Measurements from ENCODE around the gene MORF4L1.
"Not testable (repeated sequence)": the region's sequence is repeated elsewhere in the genome, so short reads cannot be mapped to it uniquely, and the experiment has no call there.

MORF4L1 gene

DNA sequence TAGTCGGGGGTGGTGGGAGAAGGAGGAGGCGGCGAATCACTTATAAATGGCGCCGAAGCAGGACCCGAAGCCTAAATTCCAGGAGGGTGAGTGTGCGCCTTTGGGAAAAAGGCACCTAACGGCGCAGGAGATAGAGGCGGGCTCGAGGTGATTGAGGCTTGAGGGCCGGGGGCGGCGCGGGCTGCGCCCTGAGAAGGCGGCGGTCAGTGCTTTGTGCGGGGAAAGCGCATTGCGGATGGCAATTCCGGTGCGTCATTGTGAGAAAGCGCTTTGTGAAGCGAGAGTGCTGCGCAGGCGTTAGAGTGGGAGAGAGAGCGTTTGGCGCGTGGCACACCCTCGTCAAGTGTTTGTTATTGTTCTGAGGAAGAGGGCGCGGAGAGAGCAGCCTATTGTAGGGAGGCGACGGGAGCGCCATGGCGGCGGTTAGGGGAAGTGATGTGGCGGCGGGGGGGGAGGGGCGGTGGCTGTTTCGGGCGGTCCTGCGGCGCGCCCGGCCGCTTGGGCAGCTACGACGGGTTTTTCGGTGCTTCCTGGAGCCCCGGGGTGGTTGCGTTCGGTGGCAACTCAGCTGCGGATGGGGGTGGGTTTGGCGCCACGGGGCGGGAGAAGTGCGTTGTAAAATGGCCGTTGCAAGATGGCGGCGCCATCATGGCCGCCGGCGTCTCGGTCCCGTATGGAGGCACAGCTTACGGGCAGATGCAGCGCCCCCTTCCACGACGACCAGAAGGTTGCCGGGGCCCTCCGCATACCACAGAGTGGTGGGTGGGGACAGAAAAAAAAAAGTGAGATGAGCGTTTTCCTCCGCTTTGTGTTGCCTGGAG, 492 bp downstream of the MORF4L1 start:
- peak overlapping the region; percentile 94 for H3K4me3 ChIP-seq (ENCODE audit: low read depth, low read length)
- no peaks in the 10 kb centered on the region for H3K9me3 ChIP-seq
- peaks cover 8% of the 10 kb centered on the region for H3K36me3 ChIP-seq
- TF ChIP-seq, protein P1, sequence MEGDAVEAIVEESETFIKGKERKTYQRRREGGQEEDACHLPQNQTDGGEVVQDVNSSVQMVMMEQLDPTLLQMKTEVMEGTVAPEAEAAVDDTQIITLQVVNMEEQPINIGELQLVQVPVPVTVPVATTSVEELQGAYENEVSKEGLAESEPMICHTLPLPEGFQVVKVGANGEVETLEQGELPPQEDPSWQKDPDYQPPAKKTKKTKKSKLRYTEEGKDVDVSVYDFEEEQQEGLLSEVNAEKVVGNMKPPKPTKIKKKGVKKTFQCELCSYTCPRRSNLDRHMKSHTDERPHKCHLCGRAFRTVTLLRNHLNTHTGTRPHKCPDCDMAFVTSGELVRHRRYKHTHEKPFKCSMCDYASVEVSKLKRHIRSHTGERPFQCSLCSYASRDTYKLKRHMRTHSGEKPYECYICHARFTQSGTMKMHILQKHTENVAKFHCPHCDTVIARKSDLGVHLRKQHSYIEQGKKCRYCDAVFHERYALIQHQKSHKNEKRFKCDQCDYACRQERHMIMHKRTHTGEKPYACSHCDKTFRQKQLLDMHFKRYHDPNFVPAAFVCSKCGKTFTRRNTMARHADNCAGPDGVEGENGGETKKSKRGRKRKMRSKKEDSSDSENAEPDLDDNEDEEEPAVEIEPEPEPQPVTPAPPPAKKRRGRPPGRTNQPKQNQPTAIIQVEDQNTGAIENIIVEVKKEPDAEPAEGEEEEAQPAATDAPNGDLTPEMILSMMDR (IDR thresholded peaks at IDR 0.05; ENCODE audit: low read depth, low read length): peak; percentile 63
- DNase-seq: peak; percentile 96
- no peaks in the 10 kb centered on the region for H3K27me3 ChIP-seq
- H3K4me1 ChIP-seq: no peaks in the 10 kb centered on the region

DNA sequence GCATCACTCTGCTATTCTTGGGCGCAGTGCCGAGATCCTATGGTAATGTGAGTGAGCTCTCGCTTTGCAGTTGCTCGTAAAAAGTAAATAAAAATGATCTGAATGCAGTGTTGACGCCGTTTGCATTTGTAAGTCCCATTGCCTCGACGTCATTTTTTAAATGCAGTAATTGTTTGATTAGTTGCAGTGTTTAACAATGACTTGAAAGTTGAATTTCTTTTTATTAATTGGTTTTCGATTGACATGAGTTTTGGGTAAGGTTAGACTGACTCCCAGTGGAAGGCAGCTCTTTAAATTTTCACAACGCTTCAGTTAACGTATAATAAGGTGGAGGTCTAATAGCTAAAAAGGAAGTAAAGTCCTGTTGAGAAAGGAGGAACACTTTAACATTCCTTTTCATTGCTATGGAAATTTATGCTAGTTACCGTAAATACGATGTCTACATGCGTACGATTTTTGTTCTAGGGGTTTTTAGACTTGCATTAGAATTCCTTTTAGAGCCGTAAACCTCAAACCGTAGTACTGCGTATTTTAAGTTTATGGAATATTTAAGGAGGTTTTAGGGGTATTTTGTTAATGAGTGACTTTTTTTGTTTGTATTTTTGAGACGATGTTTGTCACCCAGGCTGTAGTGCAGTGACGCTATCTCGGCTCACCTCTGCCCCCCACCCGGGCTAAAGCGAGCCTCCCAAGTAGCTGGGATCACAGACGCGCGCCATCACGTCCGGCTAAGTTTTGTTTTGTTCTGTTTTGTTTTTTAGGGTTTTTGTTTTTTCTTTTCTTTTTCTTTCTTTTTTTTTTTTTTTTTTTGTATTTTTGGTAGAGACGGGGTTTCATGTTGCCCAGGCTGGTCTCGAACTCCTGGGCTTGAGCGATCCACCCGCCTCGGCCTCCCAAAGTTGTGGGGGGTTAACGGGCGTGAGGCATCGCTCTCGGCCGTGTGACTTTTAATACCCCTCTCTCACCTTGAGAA, 1.4 kb downstream of the MORF4L1 start:
- Histone ChIP-seq H3K9me3 (no peaks in the 10 kb centered on the region), H3K4me3 (ENCODE audit: low read depth, low read length) (peak overlapping the region; percentile 94), H3K27me3 (no peaks in the 10 kb centered on the region), H3K36me3 (peaks cover 8% of the 10 kb centered on the region), H3K4me1 (no peaks in the 10 kb centered on the region)
- TF ChIP-seq, protein P1 (IDR thresholded peaks at IDR 0.05; ENCODE audit: low read depth, low read length): no peak; the same call in 1 of the 2 replicates
- no peak for DNase-seq

DNA sequence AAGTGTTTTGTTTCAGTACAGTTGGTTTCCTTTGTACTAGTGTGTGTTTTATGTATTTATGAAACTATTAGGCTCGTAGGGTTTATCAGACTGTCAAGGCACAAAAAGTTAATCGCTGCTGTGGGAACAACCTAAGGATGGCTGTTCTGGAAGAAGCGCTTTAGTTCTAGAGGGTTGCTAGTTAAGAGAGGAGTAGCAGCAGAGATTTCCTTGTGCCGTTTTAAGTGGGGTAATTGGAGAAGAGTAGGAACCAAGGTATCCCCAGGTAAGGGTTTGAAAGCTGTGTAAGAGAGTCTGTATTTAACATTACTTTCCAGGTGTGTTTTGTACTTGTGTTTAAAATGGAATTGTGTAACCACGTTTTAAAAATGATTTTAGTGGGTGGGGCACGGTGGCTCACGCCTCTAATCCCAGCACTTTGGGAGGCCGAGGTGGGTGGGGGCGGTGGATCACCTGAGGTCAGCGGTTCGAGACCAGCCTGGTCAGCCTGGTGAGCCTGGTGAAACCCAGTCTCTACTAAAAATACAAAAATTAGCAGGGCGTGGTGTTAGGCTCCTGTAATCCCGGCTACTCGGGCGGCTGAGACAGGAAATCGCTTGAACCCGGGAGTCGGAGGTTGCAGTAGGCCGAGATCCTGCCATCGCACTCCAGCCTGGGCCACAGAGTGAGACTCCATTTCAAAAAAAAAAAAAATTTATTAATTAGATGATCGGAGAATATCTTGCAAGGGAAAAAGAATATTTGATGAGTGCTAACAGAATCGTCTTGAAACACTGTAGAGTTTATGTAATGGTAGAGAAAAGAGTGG, 2.6 kb downstream of the MORF4L1 start:
- H3K9me3 ChIP-seq: no peaks in the 10 kb centered on the region
- H3K36me3 ChIP-seq: peaks cover 14% of the 10 kb centered on the region
- H3K4me1 ChIP-seq: no peaks in the 10 kb centered on the region
- H3K4me3 ChIP-seq (ENCODE audit: low read depth, low read length): peak overlapping the region; percentile 94
- no peaks in the 10 kb centered on the region for H3K27me3 ChIP-seq
- TF ChIP-seq, protein P1 (IDR thresholded peaks at IDR 0.05; ENCODE audit: low read depth, low read length): no peak
- DNase-seq: no peak

DNA sequence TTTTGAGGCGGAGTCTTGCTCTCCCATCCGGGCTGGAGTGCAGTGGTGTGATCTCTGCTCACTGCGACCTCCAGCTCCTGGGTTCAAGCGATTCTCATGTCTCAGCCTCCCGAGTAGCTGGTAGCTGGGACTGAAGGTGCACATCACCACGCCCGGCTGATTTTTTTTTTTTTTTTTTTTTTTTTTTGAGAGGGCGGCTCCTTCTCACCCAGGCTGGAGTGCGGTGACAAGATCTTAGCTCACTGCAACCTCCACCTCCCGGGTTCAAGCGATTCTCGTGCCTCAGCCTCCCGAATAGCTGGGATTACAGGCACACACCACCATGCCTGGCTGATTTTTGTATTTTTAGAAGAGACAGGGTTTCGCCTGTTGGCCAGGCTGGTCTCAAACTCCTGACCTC, 4.3 kb downstream of the MORF4L1 start:
- not testable (repeated sequence) for DNase-seq; H3K9me3 ChIP-seq; H3K4me3 ChIP-seq (ENCODE audit: low read depth, low read length); H3K4me1 ChIP-seq; H3K27me3 ChIP-seq
- peaks cover 28% of the 10 kb centered on the region for H3K36me3 ChIP-seq

DNA sequence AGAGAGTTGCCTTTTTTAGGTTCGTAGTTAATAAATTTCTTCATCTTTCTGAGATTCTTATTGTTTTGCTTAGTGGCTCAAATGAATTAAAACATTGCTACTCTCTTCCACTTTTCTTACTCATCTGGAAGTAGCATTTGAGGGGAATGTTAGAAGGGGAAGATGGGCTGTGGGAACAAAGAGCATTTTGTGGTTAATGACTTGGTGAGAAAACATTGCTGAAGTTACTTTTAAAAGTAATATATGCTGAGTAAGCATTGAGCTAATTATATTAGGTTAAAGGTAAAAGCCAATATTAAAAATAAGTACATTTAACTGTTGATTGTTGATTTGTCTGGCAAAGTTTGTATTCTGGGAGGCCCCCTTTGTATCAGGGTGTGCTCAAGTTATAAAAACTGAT, 5.7 kb downstream of the MORF4L1 start:
- Histone ChIP-seq H3K4me1 (no peaks in the 10 kb centered on the region), H3K4me3 (ENCODE audit: low read depth, low read length) (no peak overlapping the region), H3K9me3 (no peaks in the 10 kb centered on the region), H3K36me3 (peaks cover 38% of the 10 kb centered on the region), H3K27me3 (no peaks in the 10 kb centered on the region)
- no peak for DNase-seq
- TF ChIP-seq, protein P1 (IDR thresholded peaks at IDR 0.05; ENCODE audit: low read depth, low read length): no peak
